Cardiac fibroblast (primary cell): Measurements from ENCODE around the gene DAD1.

ENCODE experiments used
- DNase-seq, 2 donors: peaks; one replicate each; pipeline versions ENCODE4 v3.0.0 to v3.0.0-alpha.2; 2010; ENCODE audit warnings: low read depth in 2 of 2
- H3K4me3 ChIP-seq, 2 donors: replicated peaks in 1 of 2; 1 replicate in 1 of 2; 2 replicates in 1 of 2; pipeline ENCODE4 v1.5.1; 2011; ENCODE audit warnings: low read depth in 2 of 2, low read length in 2 of 2, mild to moderate bottlenecking in 2 of 2, moderate library complexity in 1 of 2
- TF ChIP-seq, protein P1 (sequence below): IDR thresholded peaks from one replicate; pipeline ENCODE4 v1.5.1; 2011; ENCODE audit warnings: low read depth, mild to moderate bottlenecking, low read length, inconsistent platforms

DAD1 gene

DNA sequence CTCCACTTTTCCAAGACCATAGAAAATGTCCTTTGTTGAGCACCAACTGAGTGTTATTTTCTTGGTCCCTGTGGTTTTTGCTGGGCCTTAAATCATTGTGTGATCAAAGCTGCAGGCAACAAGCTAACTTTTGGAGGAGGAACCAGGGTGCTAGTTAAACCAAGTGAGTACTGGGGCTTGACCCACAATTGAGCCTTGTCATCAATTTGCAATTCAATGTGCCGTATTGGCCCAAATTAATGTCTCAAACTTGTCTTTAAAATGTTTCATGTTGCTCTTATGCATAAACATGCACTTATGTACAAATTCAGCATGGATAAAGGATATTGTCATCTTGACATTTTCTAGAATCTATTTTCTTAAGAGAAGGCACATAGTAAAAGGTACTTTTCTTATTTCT is 62.3 kb downstream of the DAD1 start:
- H3K4me3 ChIP-seq = no peak overlapping the region
- TF ChIP-seq, protein P1, sequence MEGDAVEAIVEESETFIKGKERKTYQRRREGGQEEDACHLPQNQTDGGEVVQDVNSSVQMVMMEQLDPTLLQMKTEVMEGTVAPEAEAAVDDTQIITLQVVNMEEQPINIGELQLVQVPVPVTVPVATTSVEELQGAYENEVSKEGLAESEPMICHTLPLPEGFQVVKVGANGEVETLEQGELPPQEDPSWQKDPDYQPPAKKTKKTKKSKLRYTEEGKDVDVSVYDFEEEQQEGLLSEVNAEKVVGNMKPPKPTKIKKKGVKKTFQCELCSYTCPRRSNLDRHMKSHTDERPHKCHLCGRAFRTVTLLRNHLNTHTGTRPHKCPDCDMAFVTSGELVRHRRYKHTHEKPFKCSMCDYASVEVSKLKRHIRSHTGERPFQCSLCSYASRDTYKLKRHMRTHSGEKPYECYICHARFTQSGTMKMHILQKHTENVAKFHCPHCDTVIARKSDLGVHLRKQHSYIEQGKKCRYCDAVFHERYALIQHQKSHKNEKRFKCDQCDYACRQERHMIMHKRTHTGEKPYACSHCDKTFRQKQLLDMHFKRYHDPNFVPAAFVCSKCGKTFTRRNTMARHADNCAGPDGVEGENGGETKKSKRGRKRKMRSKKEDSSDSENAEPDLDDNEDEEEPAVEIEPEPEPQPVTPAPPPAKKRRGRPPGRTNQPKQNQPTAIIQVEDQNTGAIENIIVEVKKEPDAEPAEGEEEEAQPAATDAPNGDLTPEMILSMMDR = no peak
- DNase-seq = no peak

DNA sequence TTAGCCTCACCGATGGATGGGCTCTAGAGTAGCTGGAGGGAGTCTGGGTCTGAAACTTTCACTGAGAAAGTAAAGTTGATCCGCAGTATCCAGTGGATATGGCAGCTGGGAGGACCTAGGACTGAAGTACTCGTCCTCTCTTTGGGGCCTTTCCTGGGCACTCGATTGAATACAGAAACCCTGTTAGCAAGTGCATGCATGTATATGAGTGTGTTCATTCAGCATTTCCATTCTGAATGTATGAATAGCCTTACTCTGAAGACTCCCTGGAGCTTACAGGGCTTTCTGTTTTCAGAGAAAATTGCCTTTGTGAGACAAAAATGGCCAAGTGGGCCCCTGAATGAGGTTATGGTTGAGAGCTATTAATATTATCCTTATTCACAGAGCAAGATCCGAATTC is 62.8 kb downstream of the DAD1 start:
- DNase-seq = no peak
- TF ChIP-seq, protein P1 = no peak
- no peak overlapping the region for H3K4me3 ChIP-seq

DNA sequence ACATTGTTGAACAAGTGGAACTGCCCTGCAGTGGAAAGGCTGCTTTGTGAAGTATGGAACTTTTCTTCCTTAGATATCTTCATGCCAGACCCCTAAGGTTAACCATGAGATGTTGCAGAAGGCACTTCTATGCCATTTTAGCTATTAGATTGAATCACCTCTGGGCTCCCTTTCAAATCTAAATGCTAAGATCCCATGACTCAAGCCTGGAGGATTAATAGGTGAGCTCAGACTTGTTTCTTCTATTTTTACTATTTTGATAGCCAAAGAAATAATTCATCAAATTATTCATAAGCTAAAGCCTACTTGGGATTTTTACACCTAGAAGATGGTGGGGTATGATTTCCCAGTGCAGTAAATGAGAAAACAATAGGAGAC is 64.3 kb downstream of the DAD1 start:
- H3K4me3 ChIP-seq = no peak overlapping the region
- DNase-seq = no peak
- TF ChIP-seq, protein P1 = no peak

DNA sequence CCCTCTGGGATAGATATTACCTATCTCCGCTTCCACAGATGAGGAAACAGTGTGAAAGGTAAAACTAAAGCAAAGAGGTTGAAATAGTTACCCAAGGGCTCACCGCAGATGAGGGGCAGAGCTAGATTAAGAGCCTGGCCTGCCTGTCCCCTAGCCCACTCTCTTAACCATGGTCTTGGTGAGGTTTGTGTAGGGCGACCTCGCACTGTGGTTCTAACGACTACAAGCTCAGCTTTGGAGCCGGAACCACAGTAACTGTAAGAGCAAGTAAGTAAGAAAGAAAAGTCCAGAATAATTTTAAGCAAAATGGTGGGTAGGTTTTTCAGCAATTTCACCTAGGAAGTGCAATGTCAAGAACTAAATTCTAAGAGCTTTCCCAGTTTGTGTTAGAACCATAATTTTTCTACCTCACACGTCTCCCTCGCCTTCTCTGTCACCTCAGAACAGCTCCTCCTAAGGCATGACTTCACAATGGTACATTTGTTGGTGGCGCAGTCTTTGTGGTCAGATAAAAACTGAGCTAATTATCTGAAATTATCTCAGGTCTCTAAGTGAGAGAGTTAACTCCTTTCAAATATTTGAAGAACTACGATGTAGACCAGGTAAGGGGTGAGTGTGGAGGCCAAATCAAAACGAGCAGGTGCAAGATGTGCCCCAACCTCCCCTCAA is 64.8 kb downstream of the DAD1 start:
- no peak overlapping the region for H3K4me3 ChIP-seq
- TF ChIP-seq, protein P1 = no peak
- no peak for DNase-seq

DNA sequence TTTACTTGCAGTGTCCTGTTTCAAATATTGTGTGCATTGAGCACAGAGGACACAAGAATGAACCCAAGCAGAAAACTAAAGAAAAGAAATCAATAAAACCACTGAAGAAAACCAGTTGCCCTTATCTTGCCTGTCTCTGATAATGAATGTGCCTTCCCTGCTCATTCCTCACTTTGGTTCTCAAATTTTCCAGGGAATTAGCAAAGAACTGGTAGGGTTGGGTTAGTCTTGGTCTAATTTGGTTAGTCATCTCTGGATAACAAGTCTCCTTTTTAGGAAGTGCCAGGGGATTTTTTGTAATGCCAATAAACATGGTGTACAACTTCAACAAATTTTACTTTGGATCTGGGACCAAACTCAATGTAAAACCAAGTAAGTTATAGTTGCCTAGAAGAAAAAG is 65.7 kb downstream of the DAD1 start:
- no peak for DNase-seq
- H3K4me3 ChIP-seq = no peak overlapping the region
- TF ChIP-seq, protein P1 = no peak

DNA sequence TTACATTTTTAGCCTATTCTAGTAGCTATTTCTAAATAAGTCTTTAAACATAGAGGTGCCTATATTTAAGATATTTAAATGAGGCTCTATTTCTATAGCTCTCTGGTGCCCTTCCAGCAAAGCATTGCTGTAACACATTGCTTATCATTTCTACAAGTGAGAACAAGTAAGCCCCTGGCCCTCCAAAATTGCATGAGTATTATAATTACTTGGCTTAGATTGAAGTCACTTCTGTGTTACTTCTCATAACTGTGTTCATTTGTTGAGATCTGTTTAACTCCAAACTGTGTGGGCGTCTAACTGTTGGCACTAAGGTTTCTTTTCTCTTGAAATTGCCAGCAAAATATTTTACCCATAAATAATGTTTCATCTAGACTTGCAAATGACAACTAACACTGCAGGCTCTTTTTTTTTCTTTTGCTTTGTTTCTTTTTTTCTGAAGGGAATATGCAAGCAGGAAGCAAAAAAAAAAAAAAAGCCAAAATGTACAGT is 66.5 kb downstream of the DAD1 start:
- TF ChIP-seq, protein P1 = no peak
- H3K4me3 ChIP-seq = no peak overlapping the region
- DNase-seq = no peak
